ENCODE results near the gene MME.

The MME gene

GRCh38 chr3:155153242-155154186 is 73.4 kb downstream of the MME start:
- no peak for DNase-seq

GRCh38 chr3:155154255-155154654 is 74.1 kb downstream of the MME start:
- DNase-seq: no peak

- no peak for DNase-seq
These were observed 78.4 kb downstream of the MME start for GRCh38 chr3:155158346-155159037.

GRCh38 chr3:155159301-155159700 is 79.2 kb downstream of the MME start:
- DNase-seq: no peak

GRCh38 chr3:155161640-155162292 is 81.6 kb downstream of the MME start:
- DNase-seq: no peak

GRCh38 chr3:155164306-155164705 is 84.2 kb downstream of the MME start:
- no peak for DNase-seq

- no peak for DNase-seq
These were observed 86.3 kb downstream of the MME start for GRCh38 chr3:155166441-155166840.

GRCh38 chr3:155169197-155169596 is 89.1 kb downstream of the MME start:
- no peak for DNase-seq

GRCh38 chr3:155173771-155174170 is 93.7 kb downstream of the MME start:
- DNase-seq: no peak

- no peak for DNase-seq
These were observed 98.8 kb downstream of the MME start for GRCh38 chr3:155178810-155179436.

GRCh38 chr3:155179437-155179827 is 99.3 kb downstream of the MME start:
- DNase-seq: no peak

GRCh38 chr3:155179966-155180757 is 100.0 kb downstream of the MME start:
- DNase-seq: no peak

- DNase-seq: no peak
These were observed 102.3 kb downstream of the MME start for GRCh38 chr3:155182467-155182866.

- no peak for DNase-seq
These were observed 103.9 kb downstream of the MME start for GRCh38 chr3:155184011-155184410.

GRCh38 chr3:155185631-155186071 is 105.5 kb downstream of the MME start:
- DNase-seq: no peak

GRCh38 chr3:155188031-155188430 is 107.9 kb downstream of the MME start:
- no peak for DNase-seq

- no peak for DNase-seq
These were observed 109.4 kb downstream of the MME start for GRCh38 chr3:155189478-155189877.

- no peak for DNase-seq
These were observed 110.6 kb downstream of the MME start for GRCh38 chr3:155190691-155191090.

GRCh38 chr3:155192957-155193746 is 113.0 kb downstream of the MME start:
- no peak for DNase-seq

GRCh38 chr3:155193868-155194267 is 113.7 kb downstream of the MME start:
- no peak for DNase-seq
